Activated T-helper 2 cell treated with anti-CD3 and anti-CD28 coated beads, Interferon-gamma antibody, Interleukin-2, Interleukin-4, amounts not matched to agents 10 μg/mL and 5 μg/mL and 100 μg/mL, durations not matched to agents 14 hours and 24 hours and 36 hours (primary cell): Measurements from ENCODE around the gene CP. TPM values are rescaled to one million over a fixed set of nuclear protein-coding genes. Genes with fewer than 3 reads are reported as not detected.
"Not testable (repeated sequence)": the region's sequence is repeated elsewhere in the genome, so short reads cannot be mapped to it uniquely, and the experiment has no call there.

ENCODE experiments used
- DNase-seq: peaks from one replicate; pipeline ENCODE4 v3.0.0; 2021; ENCODE audit warnings: low spot score
- H3K27ac Mint-ChIP-seq: one replicate; pipeline ENCODE4 v1.8.0; 2021; ENCODE audit warnings: mixed read lengths
- H3K27me3 Mint-ChIP-seq: one replicate; pipeline ENCODE4 v1.8.0; 2021; ENCODE audit warnings: low read depth, mixed read lengths
- H3K36me3 Mint-ChIP-seq: one replicate; pipeline ENCODE4 v1.8.0; 2021; ENCODE audit warnings: low read depth, mixed read lengths
- H3K4me1 Mint-ChIP-seq: one replicate; pipeline ENCODE4 v1.8.0; 2021; ENCODE audit warnings: low read depth, mixed read lengths
- H3K4me3 Mint-ChIP-seq: one replicate; pipeline ENCODE4 v1.8.0; 2021; ENCODE audit warnings: low read depth, mild to moderate bottlenecking, moderate library complexity, mixed read lengths
- H3K9me3 Mint-ChIP-seq: one replicate; pipeline ENCODE4 v1.8.0; 2021; ENCODE audit warnings: mixed read lengths
- intact Hi-C: fragments of 100-400 bp; cut with micrococcal nuclease; formaldehyde crosslinking; loops from one replicate; pipeline ENCODE4 v1.15.1; 2023
- total RNA-seq: library from RNA; stranded (reverse); gene quantifications from 2 replicates; pipeline ENCODE4 v1.2.3, GENCODE V29; 2022

Gene CP
- total RNA-seq, 1 donor from 2014 or later = not detected

GRCh38 chr3:149219380-149220121, 2.1 kb downstream of the CP start:
- H3K27me3 Mint-ChIP-seq, H3K36me3 Mint-ChIP-seq, H3K4me3 Mint-ChIP-seq, H3K9me3 Mint-ChIP-seq, intact Hi-C loops, DNase-seq, H3K27ac Mint-ChIP-seq: not testable (repeated sequence)
- H3K4me1 Mint-ChIP-seq = peaks cover 13% of the 10 kb centered on the region

GRCh38 chr3:149217347-149217746, 4.3 kb downstream of the CP start:
- intact Hi-C loops = no loop called here
- Mint-ChIP-seq H3K4me1 (no peaks in the 10 kb centered on the region), H3K4me3 (no peak overlapping the region), H3K36me3 (no peaks in the 10 kb centered on the region), H3K27ac (no peak overlapping the region), H3K9me3 (no peaks in the 10 kb centered on the region), H3K27me3 (peaks cover 8% of the 10 kb centered on the region)
- DNase-seq = no peak

- Mint-ChIP-seq H3K4me1 (no peaks in the 10 kb centered on the region), H3K27me3 (peaks cover 12% of the 10 kb centered on the region), H3K36me3 (no peaks in the 10 kb centered on the region), H3K4me3 (no peak overlapping the region), H3K27ac (no peak overlapping the region), H3K9me3 (no peaks in the 10 kb centered on the region)
- intact Hi-C loops = no loop called here
- no peak for DNase-seq
Measured at GRCh38 chr3:149216193-149216869, 5.3 kb downstream of the CP start.

GRCh38 chr3:149215515-149215914, 6.1 kb downstream of the CP start:
- Mint-ChIP-seq H3K4me3 (no peak overlapping the region), H3K36me3 (no peaks in the 10 kb centered on the region), H3K4me1 (no peaks in the 10 kb centered on the region), H3K27ac (no peak overlapping the region), H3K9me3 (no peaks in the 10 kb centered on the region), H3K27me3 (peaks cover 17% of the 10 kb centered on the region)
- no peak for DNase-seq
- intact Hi-C loops = no loop called here

GRCh38 chr3:149214702-149215101, 6.9 kb downstream of the CP start:
- no peaks in the 10 kb centered on the region for H3K9me3 Mint-ChIP-seq
- H3K27me3 Mint-ChIP-seq = peaks cover 24% of the 10 kb centered on the region
- H3K27ac Mint-ChIP-seq = no peak overlapping the region
- no peak for DNase-seq
- H3K4me1 Mint-ChIP-seq = no peaks in the 10 kb centered on the region
- no peaks in the 10 kb centered on the region for H3K36me3 Mint-ChIP-seq
- H3K4me3 Mint-ChIP-seq = no peak overlapping the region
- intact Hi-C loops = no loop called here

- H3K27ac Mint-ChIP-seq = no peak overlapping the region
- intact Hi-C loops = no loop called here
- no peak for DNase-seq
Measured at GRCh38 chr3:149212386-149212785, 9.2 kb downstream of the CP start.

GRCh38 chr3:149209431-149209830, 12.2 kb downstream of the CP start:
- peaks cover 4% of the 10 kb centered on the region for H3K4me1 Mint-ChIP-seq
- H3K4me3 Mint-ChIP-seq = no peak overlapping the region
- H3K27ac Mint-ChIP-seq = no peak overlapping the region
- peaks cover 49% of the 10 kb centered on the region for H3K27me3 Mint-ChIP-seq
- no peaks in the 10 kb centered on the region for H3K36me3 Mint-ChIP-seq
- no peaks in the 10 kb centered on the region for H3K9me3 Mint-ChIP-seq
- DNase-seq = no peak
- intact Hi-C loops = no loop called here

More at GRCh38 chr3:149212386-149212785, 9.2 kb downstream of the CP start:
- Mint-ChIP-seq H3K27me3 (peaks cover 33% of the 10 kb centered on the region), H3K4me1 (no peaks in the 10 kb centered on the region), H3K9me3 (no peaks in the 10 kb centered on the region), H3K4me3 (no peak overlapping the region), H3K36me3 (no peaks in the 10 kb centered on the region)

- Mint-ChIP-seq H3K4me3 (no peak overlapping the region), H3K27ac (no peak overlapping the region), H3K36me3 (no peaks in the 10 kb centered on the region), H3K27me3 (peaks cover 51% of the 10 kb centered on the region), H3K4me1 (peaks cover 15% of the 10 kb centered on the region), H3K9me3 (no peaks in the 10 kb centered on the region)
- no peak for DNase-seq
- intact Hi-C loops = no loop called here
Measured at GRCh38 chr3:149207475-149207874, 14.2 kb downstream of the CP start.

- Mint-ChIP-seq H3K4me3 (no peak overlapping the region), H3K27me3 (peaks cover 46% of the 10 kb centered on the region), H3K27ac (no peak overlapping the region), H3K4me1 (peaks cover 18% of the 10 kb centered on the region), H3K36me3 (no peaks in the 10 kb centered on the region), H3K9me3 (no peaks in the 10 kb centered on the region)
- intact Hi-C loops = loop anchor here (1.0 kb wide), 1 partner anchor 21 kb away; no protein-coding TSS in a partner anchor
- DNase-seq = no peak
Measured at GRCh38 chr3:149204390-149204991, 17.1 kb downstream of the CP start.

GRCh38 chr3:149203758-149204157, 17.9 kb downstream of the CP start:
- peaks cover 41% of the 10 kb centered on the region for H3K27me3 Mint-ChIP-seq
- no peak for DNase-seq
- intact Hi-C loops = loop anchor here (1.0 kb wide), 2 partner anchors 22 to 45 kb away; no protein-coding TSS in a partner anchor
- H3K4me3 Mint-ChIP-seq = no peak overlapping the region
- no peak overlapping the region for H3K27ac Mint-ChIP-seq
- no peaks in the 10 kb centered on the region for H3K9me3 Mint-ChIP-seq
- H3K4me1 Mint-ChIP-seq = peaks cover 18% of the 10 kb centered on the region
- H3K36me3 Mint-ChIP-seq = no peaks in the 10 kb centered on the region

GRCh38 chr3:149199474-149199873, 22.2 kb downstream of the CP start:
- no peaks in the 10 kb centered on the region for H3K36me3 Mint-ChIP-seq
- H3K27me3 Mint-ChIP-seq = peaks cover 53% of the 10 kb centered on the region
- H3K4me3 Mint-ChIP-seq = no peak overlapping the region
- DNase-seq = no peak
- no peak overlapping the region for H3K27ac Mint-ChIP-seq
- H3K4me1 Mint-ChIP-seq = peaks cover 15% of the 10 kb centered on the region
- intact Hi-C loops = no loop called here
- H3K9me3 Mint-ChIP-seq = no peaks in the 10 kb centered on the region

GRCh38 chr3:149198611-149199010, 23.0 kb downstream of the CP start:
- Mint-ChIP-seq H3K4me1 (peaks cover 6% of the 10 kb centered on the region), H3K9me3 (no peaks in the 10 kb centered on the region)

GRCh38 chr3:149197669-149198068, 24.0 kb downstream of the CP start:
- Mint-ChIP-seq H3K36me3 (no peaks in the 10 kb centered on the region), H3K27ac (no peak overlapping the region), H3K4me1 (peaks cover 3% of the 10 kb centered on the region), H3K27me3 (peaks cover 58% of the 10 kb centered on the region), H3K4me3 (no peak overlapping the region), H3K9me3 (no peaks in the 10 kb centered on the region)
- DNase-seq = no peak
- intact Hi-C loops = no loop called here

More at GRCh38 chr3:149198611-149199010, 23.0 kb downstream of the CP start:
- intact Hi-C loops = no loop called here
- H3K36me3 Mint-ChIP-seq = no peaks in the 10 kb centered on the region
- no peak overlapping the region for H3K4me3 Mint-ChIP-seq
- peaks cover 53% of the 10 kb centered on the region for H3K27me3 Mint-ChIP-seq
- no peak overlapping the region for H3K27ac Mint-ChIP-seq
- DNase-seq = no peak
